Stimulated activated CD4-positive, alpha-beta T cell treated with anti-CD3 and anti-CD28 coated beads, Interleukin-1b, Interleukin-23, amount 100 ng/mL, for 1 hour (primary cell): Measurements from ENCODE around the gene TSPEAR.
"Not testable (repeated sequence)": the region's sequence is repeated elsewhere in the genome, so short reads cannot be mapped to it uniquely, and the experiment has no call there.

Experiments used
- DNase-seq, 2 donors: peaks; one replicate each; pipeline ENCODE4 v3.0.0-alpha.2; 2020; ENCODE audit warnings: low read depth in 2 of 2

TSPEAR gene

GRCh38 chr21:44650973-44651675 is 60.2 kb downstream of the TSPEAR start:
- no peak for DNase-seq

GRCh38 chr21:44650265-44650972 is 61.0 kb downstream of the TSPEAR start:
- DNase-seq: no peak

- no peak for DNase-seq
These were observed 61.8 kb downstream of the TSPEAR start for GRCh38 chr21:44649521-44650100.

GRCh38 chr21:44648557-44649311 is 62.6 kb downstream of the TSPEAR start:
- DNase-seq: no peak

GRCh38 chr21:44647222-44647552 is 64.2 kb downstream of the TSPEAR start:
- DNase-seq: no peak

- not testable (repeated sequence) for DNase-seq
These were observed 64.8 kb downstream of the TSPEAR start, which contains the start of gene KRTAP10-11 for GRCh38 chr21:44646366-44647221. TSS of gene KRTAP10-11 (plus strand) at chr21:44646414. CDS start at chr21:44646459, 45 bp downstream.

- DNase-seq: no peak
These were observed 66.5 kb downstream of the TSPEAR start for GRCh38 chr21:44644878-44645277.

GRCh38 chr21:44643741-44644310 is 67.5 kb downstream of the TSPEAR start:
- DNase-seq: no peak

- no peak for DNase-seq
These were observed 70.6 kb downstream of the TSPEAR start for GRCh38 chr21:44640761-44641160.

GRCh38 chr21:44639331-44639655 is 72.1 kb downstream of the TSPEAR start:
- no peak for DNase-seq

- not testable (repeated sequence) for DNase-seq
These were observed 72.7 kb downstream of the TSPEAR start for GRCh38 chr21:44638506-44639330.

GRCh38 chr21:44637851-44638348 is 73.5 kb downstream of the TSPEAR start:
- DNase-seq: not testable (repeated sequence)

- no peak for DNase-seq
These were observed 74.1 kb downstream of the TSPEAR start, which contains the start of gene KRTAP10-10 for GRCh38 chr21:44637018-44637850. TSS of gene KRTAP10-10 (plus strand) at chr21:44637356. CDS start at chr21:44637418, 62 bp downstream.

GRCh38 chr21:44636209-44637017 is 75.0 kb downstream of the TSPEAR start:
- no peak for DNase-seq

GRCh38 chr21:44632067-44632466 is 79.3 kb downstream of the TSPEAR start:
- DNase-seq: no peak

- DNase-seq: no peak
These were observed 80.9 kb downstream of the TSPEAR start for GRCh38 chr21:44630440-44630839.

- no peak for DNase-seq
These were observed 82.5 kb downstream of the TSPEAR start for GRCh38 chr21:44628707-44629391.
